H1 (cell line): ENCODE measurements around the gene KLHL33. TPM values are rescaled to one million over a fixed set of nuclear protein-coding genes. Genes with fewer than 3 reads are reported as not detected.

Experiments
- polyA plus RNA-seq, 7 experiments: library from polyadenylated mRNA; depleted of rRNA in 3 of 7; stranded (reverse) in 5 of 7; unstranded in 2 of 7; fragments of >200 nt in 5 of 7; fragments of 200-250 nt in 2 of 7; gene quantifications; 1 replicate in 5 of 7; 2 replicates in 1 of 7; 4 replicates in 1 of 7; pipeline versions ENCODE4 v1.2.1 to v1.2.3, GENCODE V29; 2011 to 2013; ENCODE audit warnings: missing spikeins in 2 of 7, mixed read lengths in 2 of 7
- total RNA-seq: library from RNA; stranded (reverse); fragmentation: NEBNext Ultra II Directional; extraction: Animal tissue kit (Norgen Biotek cat#: 25700); gene quantifications from 2 replicates; pipeline ENCODE4 v1.2.1, GENCODE V29; 2021
- TF ChIP-seq, protein P1 (sequence below), 3 experiments: IDR thresholded peaks; 1 replicate in 2 of 3; 2 replicates in 1 of 3; pipeline versions ENCODE4 v1.5.1 to v1.6.1; 2011; ENCODE audit warnings: low read length in 3 of 3, mild to moderate bottlenecking in 3 of 3, inconsistent platforms in 2 of 3, low read depth in 1 of 3, moderate library complexity in 1 of 3; ENCODE audit not compliant: insufficient read depth in 1 of 3; ENCODE audit errors: control extremely low read depth in 1 of 3

Gene KLHL33
- total and polyA plus RNA-seq, 2 of the 8 experiments (the other 6 are each of a cell fraction or from before 2014, with no cell fraction given): 0.11 to 0.17 TPM

DNA sequence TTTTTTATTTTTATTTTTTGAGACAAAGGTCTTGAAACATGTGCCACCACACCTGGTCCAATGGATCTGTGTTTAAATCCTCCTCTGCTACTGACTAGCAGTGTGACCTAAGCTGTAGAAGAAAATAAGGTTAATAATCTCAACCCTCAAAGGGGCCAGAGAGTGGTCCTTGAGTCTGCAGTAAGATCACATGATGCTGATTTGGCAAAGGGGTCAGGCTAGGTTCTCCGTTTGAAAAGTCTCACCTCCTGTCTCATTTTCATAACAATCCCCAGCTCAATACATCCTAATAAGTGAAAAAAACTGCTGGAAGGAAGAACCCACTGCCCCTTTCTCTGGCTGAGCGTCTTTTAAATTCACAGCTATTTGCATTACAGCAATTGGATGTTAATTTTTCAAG lies 14.7 kb downstream of the KLHL33 start (continued):
- TF ChIP-seq, protein P1, sequence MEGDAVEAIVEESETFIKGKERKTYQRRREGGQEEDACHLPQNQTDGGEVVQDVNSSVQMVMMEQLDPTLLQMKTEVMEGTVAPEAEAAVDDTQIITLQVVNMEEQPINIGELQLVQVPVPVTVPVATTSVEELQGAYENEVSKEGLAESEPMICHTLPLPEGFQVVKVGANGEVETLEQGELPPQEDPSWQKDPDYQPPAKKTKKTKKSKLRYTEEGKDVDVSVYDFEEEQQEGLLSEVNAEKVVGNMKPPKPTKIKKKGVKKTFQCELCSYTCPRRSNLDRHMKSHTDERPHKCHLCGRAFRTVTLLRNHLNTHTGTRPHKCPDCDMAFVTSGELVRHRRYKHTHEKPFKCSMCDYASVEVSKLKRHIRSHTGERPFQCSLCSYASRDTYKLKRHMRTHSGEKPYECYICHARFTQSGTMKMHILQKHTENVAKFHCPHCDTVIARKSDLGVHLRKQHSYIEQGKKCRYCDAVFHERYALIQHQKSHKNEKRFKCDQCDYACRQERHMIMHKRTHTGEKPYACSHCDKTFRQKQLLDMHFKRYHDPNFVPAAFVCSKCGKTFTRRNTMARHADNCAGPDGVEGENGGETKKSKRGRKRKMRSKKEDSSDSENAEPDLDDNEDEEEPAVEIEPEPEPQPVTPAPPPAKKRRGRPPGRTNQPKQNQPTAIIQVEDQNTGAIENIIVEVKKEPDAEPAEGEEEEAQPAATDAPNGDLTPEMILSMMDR (IDR thresholded peaks at IDR 0.05; ENCODE audit: control extremely low read depth in 1 of 3, insufficient read depth in 1 of 3, low read depth in 1 of 3, low read length in 3 of 3): no peak
